Neuronal stem cell (in vitro differentiated cells): ENCODE data around the gene PGBD1.

Experiments used
- DNase-seq: peaks from one replicate; pipeline ENCODE4 v3.0.0-alpha.2; 2013; ENCODE audit warnings: low spot score
- H2AFZ ChIP-seq: one replicate; pipeline ENCODE4 v1.6.1; 2013; ENCODE audit warnings: mild to moderate bottlenecking, low read length, inconsistent platforms
- H2AK5ac ChIP-seq: 2 replicates; pipeline ENCODE4 v1.6.1; 2013; ENCODE audit warnings: low read depth, mild to moderate bottlenecking, inconsistent platforms, low read length, moderate library complexity, mixed read lengths
- H2BK120ac ChIP-seq: 2 replicates; pipeline ENCODE4 v1.6.1; 2013; ENCODE audit warnings: low read depth, mild to moderate bottlenecking, inconsistent platforms, low read length, moderate library complexity, mixed read lengths
- H2BK12ac ChIP-seq: one replicate; pipeline ENCODE4 v1.6.1; 2013; ENCODE audit warnings: low read length, inconsistent platforms
- H2BK15ac ChIP-seq: 2 replicates; pipeline ENCODE4 v1.6.1; 2013; ENCODE audit warnings: mild to moderate bottlenecking, low read length, inconsistent platforms, mixed read lengths
- H2BK5ac ChIP-seq: one replicate; pipeline ENCODE4 v1.6.1; 2013; ENCODE audit warnings: inconsistent platforms, mild to moderate bottlenecking, low read length, moderate library complexity
- H3K14ac ChIP-seq: one replicate; pipeline ENCODE4 v1.6.1; 2013; ENCODE audit warnings: low read length, inconsistent platforms
- H3K18ac ChIP-seq: 2 replicates; pipeline ENCODE4 v1.6.1; 2013; ENCODE audit warnings: low read length, inconsistent platforms
- H3K23ac ChIP-seq: 2 replicates; pipeline ENCODE4 v1.6.1; 2013; ENCODE audit warnings: low read depth, mild to moderate bottlenecking, mixed read lengths, low read length, inconsistent platforms; ENCODE audit not compliant: poor library complexity
- H3K27ac ChIP-seq: replicated peaks from 3 replicates; pipeline ENCODE4 v1.5.1; 2013; ENCODE audit warnings: low read length, inconsistent platforms
- H3K27me3 ChIP-seq, 3 experiments: 2 replicates each; pipeline ENCODE4 v1.6.1; 2013; ENCODE audit warnings: low read length in 3 of 3, mild to moderate bottlenecking in 2 of 3, inconsistent platforms in 1 of 3, low read depth in 1 of 3, mixed read lengths in 1 of 3, moderate library complexity in 1 of 3; ENCODE audit not compliant: control insufficient read depth in 3 of 3, insufficient read depth in 3 of 3
- H3K36me3 ChIP-seq, 2 donors: replicated peaks in 1 of 2; 2 replicates each; pipeline ENCODE4 v1.6.1; 2013; ENCODE audit warnings: low read length in 2 of 2; ENCODE audit not compliant: control insufficient read depth in 2 of 2, insufficient read depth in 2 of 2
- H3K4ac ChIP-seq: 2 replicates; pipeline ENCODE4 v1.6.1; 2013; ENCODE audit warnings: inconsistent platforms, mild to moderate bottlenecking, low read length, moderate library complexity
- H3K4me1 ChIP-seq, 2 donors: 1 replicate in 1 of 2; 2 replicates in 1 of 2; pipeline ENCODE4 v1.6.1; 2013; ENCODE audit warnings: low read length in 2 of 2, low read depth in 1 of 2; ENCODE audit not compliant: control insufficient read depth in 2 of 2, insufficient read depth in 1 of 2
- H3K4me2 ChIP-seq: one replicate; pipeline ENCODE4 v1.6.1; 2013; ENCODE audit warnings: mild to moderate bottlenecking, low read length, inconsistent platforms; ENCODE audit not compliant: insufficient read depth, poor library complexity, severe bottlenecking
- H3K4me3 ChIP-seq, 2 donors: 2 replicates each; pipeline ENCODE4 v1.5.1; 2013; ENCODE audit warnings: low read length in 2 of 2, mild to moderate bottlenecking in 2 of 2, inconsistent platforms in 1 of 2, moderate library complexity in 1 of 2
- H3K79me1 ChIP-seq: one replicate; pipeline ENCODE4 v1.6.1; 2013; ENCODE audit warnings: low read depth, mild to moderate bottlenecking, inconsistent platforms, low read length, moderate library complexity
- H3K9ac ChIP-seq: one replicate; pipeline ENCODE4 v1.6.1; 2013; ENCODE audit warnings: mild to moderate bottlenecking, low read depth, low read length, inconsistent platforms; ENCODE audit not compliant: poor library complexity
- H3K9me3 ChIP-seq, 2 donors: replicated peaks in 1 of 2; 2 replicates each; pipeline versions ENCODE3 to v1.6.1; 2013; ENCODE audit warnings: low read length in 2 of 2, mild to moderate bottlenecking in 2 of 2, inconsistent platforms in 1 of 2, low read depth in 1 of 2, mixed read lengths in 1 of 2, moderate library complexity in 1 of 2; ENCODE audit not compliant: control insufficient read depth in 2 of 2, insufficient read depth in 1 of 2
- H4K8ac ChIP-seq: one replicate; pipeline ENCODE4 v1.6.1; 2013; ENCODE audit warnings: low read depth, mild to moderate bottlenecking, inconsistent platforms, low read length, moderate library complexity
- H4K91ac ChIP-seq: one replicate; pipeline ENCODE4 v1.6.1; 2013; ENCODE audit warnings: low read length, low read depth, mild to moderate bottlenecking, inconsistent platforms; ENCODE audit not compliant: poor library complexity
- WGBS, 2 donors: extraction: QIAGEN DNeasy Blood & Tissue Kit; methylation state at CpG; one replicate each; pipeline ENCODE4 v1.1.7; 2013; ENCODE audit warnings: missing lambda C conversion rate in 2 of 2, mixed read lengths in 1 of 2; ENCODE audit not compliant: insufficient read length in 2 of 2, insufficient replicate concordance in 1 of 2; ENCODE audit errors: extremely low coverage in 2 of 2; 5-methylcytosine and 5-hydroxymethylcytosine counted together

PGBD1 gene

GRCh38 chr6:28330041-28330440 is 48.7 kb downstream of the PGBD1 start:
- no peak overlapping the region for H2BK15ac ChIP-seq
- H2BK120ac ChIP-seq, result no peak overlapping the region
- H2BK12ac ChIP-seq, result no peak overlapping the region
- peaks cover 7 to 25% of the 10 kb centered on the region in 2 donors for H3K36me3 ChIP-seq
- H3K9me3 ChIP-seq, result peaks cover 16 to 31% of the 10 kb centered on the region in 2 donors
- no peak overlapping the region for H3K4me2 ChIP-seq
- H4K8ac ChIP-seq, result no peak overlapping the region
- H3K4ac ChIP-seq, result no peak overlapping the region
- no peak overlapping the region for H3K14ac ChIP-seq
- H4K91ac ChIP-seq, result no peak overlapping the region
- peaks cover 2 to 3% of the 10 kb centered on the region in 2 donors for H3K4me1 ChIP-seq
- DNase-seq, result no peak
- H2BK5ac ChIP-seq, result no peak overlapping the region
- no peak overlapping the region for H3K18ac ChIP-seq
- no CpG with 5 or more reads among the region's 1 CpG for WGBS, 2 donors
- no peaks in the 10 kb centered on the region for H3K27me3 ChIP-seq
- no peak overlapping the region for H2AK5ac ChIP-seq
- no peak overlapping the region for H2AFZ ChIP-seq
- no peaks in the 10 kb centered on the region for H3K79me1 ChIP-seq
- H3K27ac ChIP-seq, result no peak overlapping the region
- H3K9ac ChIP-seq, result no peak overlapping the region
- no peak overlapping the region for H3K23ac ChIP-seq
- no peak overlapping the region for H3K4me3 ChIP-seq

GRCh38 chr6:28333047-28333446 is 51.7 kb downstream of the PGBD1 start:
- no peak overlapping the region for H2BK12ac ChIP-seq
- no peaks in the 10 kb centered on the region for H3K27me3 ChIP-seq
- H3K4ac ChIP-seq, result no peak overlapping the region
- H2AFZ ChIP-seq, result no peak overlapping the region
- H2BK5ac ChIP-seq, result no peak overlapping the region
- no peak overlapping the region for H3K23ac ChIP-seq
- H3K9ac ChIP-seq, result no peak overlapping the region
- no peak for DNase-seq
- H3K36me3 ChIP-seq, result no peaks in the 10 kb centered on the region
- no peak overlapping the region for H3K4me3 ChIP-seq
- H3K4me2 ChIP-seq, result no peak overlapping the region
- peaks cover 3 to 7% of the 10 kb centered on the region in 2 donors for H3K4me1 ChIP-seq
- no peak overlapping the region for H2AK5ac ChIP-seq
- H2BK120ac ChIP-seq, result no peak overlapping the region
- WGBS, 2 donors, result no CpG with 5 or more reads among the region's 2 CpGs
- peaks cover 4% of the 10 kb centered on the region in 2 donors for H3K9me3 ChIP-seq
- no peak overlapping the region for H2BK15ac ChIP-seq
- no peaks in the 10 kb centered on the region for H3K79me1 ChIP-seq
- H3K27ac ChIP-seq, result no peak overlapping the region
- H4K91ac ChIP-seq, result no peak overlapping the region
- H4K8ac ChIP-seq, result no peak overlapping the region
- H3K14ac ChIP-seq, result no peak overlapping the region
- H3K18ac ChIP-seq, result no peak overlapping the region

- Histone ChIP-seq H2AK5ac (no peak overlapping the region), H2BK5ac (no peak overlapping the region), H3K18ac (no peak overlapping the region), H3K4me3 (no peak overlapping the region), H3K4me1 (peaks cover 3 to 7% of the 10 kb centered on the region in 2 donors), H3K27me3 (no peaks in the 10 kb centered on the region), H3K27ac (no peak overlapping the region), H3K79me1 (no peaks in the 10 kb centered on the region), H4K8ac (no peak overlapping the region), H3K23ac (no peak overlapping the region), H2BK15ac (no peak overlapping the region), H3K4me2 (no peak overlapping the region), H4K91ac (no peak overlapping the region), H2AFZ (no peak overlapping the region), H2BK12ac (no peak overlapping the region), H3K9me3 (peaks cover 4% of the 10 kb centered on the region in 2 donors), H3K4ac (no peak overlapping the region), H2BK120ac (no peak overlapping the region), H3K14ac (no peak overlapping the region), H3K36me3 (no peaks in the 10 kb centered on the region), H3K9ac (no peak overlapping the region)
- WGBS, 2 donors, result no CpG with 5 or more reads among the region's 1 CpG
- DNase-seq, result no peak
Observed at GRCh38 chr6:28333599-28334018, 52.2 kb downstream of the PGBD1 start.

DNA sequence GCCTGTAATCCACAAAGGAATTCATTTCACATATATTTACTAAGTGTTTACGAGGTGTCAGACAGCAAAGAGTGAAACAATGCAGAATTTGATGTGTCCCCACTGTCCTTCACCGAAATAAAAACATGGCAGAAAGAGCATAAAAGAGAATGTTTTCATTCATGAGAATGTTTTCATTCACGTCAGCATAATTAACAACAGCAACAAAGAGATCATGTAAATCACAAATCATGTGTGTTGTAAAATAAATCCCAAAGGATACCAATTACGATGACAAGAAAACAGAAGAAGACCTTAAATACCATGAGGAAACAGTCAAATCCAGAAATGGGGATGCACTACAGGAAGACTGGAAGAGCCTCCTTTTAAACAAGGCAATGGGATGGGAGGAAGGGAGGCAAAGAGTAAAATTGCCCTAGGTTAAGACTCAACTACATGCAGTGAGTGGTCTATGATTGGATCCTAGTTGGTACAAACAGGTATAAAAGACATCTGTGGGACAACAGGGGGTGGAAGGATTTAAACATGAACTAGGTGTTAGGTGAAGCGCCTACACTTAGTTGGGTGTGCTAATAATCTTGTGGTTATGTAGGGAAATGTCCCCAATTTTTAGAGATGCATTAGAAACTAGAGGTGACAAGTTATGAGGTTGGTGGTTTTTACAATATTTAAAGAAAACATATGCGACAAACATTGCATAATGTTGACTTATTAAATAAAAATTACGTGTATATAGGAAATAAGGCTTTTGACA is 53.1 kb downstream of the PGBD1 start:
- H3K4me3 ChIP-seq, result peak overlapping the region in 1 of 2 donors; percentile 64
- no peaks in the 10 kb centered on the region for H3K27me3 ChIP-seq
- WGBS, 2 donors, result no CpG with 5 or more reads among the region's 7 CpGs

More for the DNA sequence above, 53.1 kb downstream of the PGBD1 start:
- Histone ChIP-seq H3K18ac (no peak overlapping the region), H3K79me1 (no peaks in the 10 kb centered on the region), H2BK12ac (no peak overlapping the region), H3K36me3 (no peaks in the 10 kb centered on the region), H3K23ac (no peak overlapping the region), H4K91ac (no peak overlapping the region), H4K8ac (no peak overlapping the region), H3K27ac (no peak overlapping the region), H2BK15ac (no peak overlapping the region), H3K14ac (no peak overlapping the region), H3K9me3 (peaks cover 0 to 2% of the 10 kb centered on the region in 2 donors), H3K4me1 (peaks cover 3 to 7% of the 10 kb centered on the region in 2 donors), H2AFZ (peak overlapping the region; percentile 85), H3K4me2 (no peak overlapping the region), H2BK5ac (no peak overlapping the region), H3K4ac (no peak overlapping the region), H2BK120ac (no peak overlapping the region), H2AK5ac (no peak overlapping the region), H3K9ac (no peak overlapping the region)
- DNase-seq, result no peak
